ENCODE measurements around the gene MPEG1.

The MPEG1 gene

GRCh38 chr11:59198726-59199125, 14.0 kb downstream of the MPEG1 start:
- no peak overlapping the region for H3K27ac ChIP-seq (ENCODE audit: poor library complexity, severe bottlenecking)
- DNase-seq (ENCODE audit: low spot score) (no peak), ATAC-seq (ENCODE audit: low read depth) (no peak)
- peaks cover 66% of the 10 kb centered on the region for H3K36me3 ChIP-seq (ENCODE audit: low read depth)
- TF ChIP-seq, protein P1, sequence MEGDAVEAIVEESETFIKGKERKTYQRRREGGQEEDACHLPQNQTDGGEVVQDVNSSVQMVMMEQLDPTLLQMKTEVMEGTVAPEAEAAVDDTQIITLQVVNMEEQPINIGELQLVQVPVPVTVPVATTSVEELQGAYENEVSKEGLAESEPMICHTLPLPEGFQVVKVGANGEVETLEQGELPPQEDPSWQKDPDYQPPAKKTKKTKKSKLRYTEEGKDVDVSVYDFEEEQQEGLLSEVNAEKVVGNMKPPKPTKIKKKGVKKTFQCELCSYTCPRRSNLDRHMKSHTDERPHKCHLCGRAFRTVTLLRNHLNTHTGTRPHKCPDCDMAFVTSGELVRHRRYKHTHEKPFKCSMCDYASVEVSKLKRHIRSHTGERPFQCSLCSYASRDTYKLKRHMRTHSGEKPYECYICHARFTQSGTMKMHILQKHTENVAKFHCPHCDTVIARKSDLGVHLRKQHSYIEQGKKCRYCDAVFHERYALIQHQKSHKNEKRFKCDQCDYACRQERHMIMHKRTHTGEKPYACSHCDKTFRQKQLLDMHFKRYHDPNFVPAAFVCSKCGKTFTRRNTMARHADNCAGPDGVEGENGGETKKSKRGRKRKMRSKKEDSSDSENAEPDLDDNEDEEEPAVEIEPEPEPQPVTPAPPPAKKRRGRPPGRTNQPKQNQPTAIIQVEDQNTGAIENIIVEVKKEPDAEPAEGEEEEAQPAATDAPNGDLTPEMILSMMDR (IDR thresholded peaks at IDR 0.05; ENCODE audit: poor library complexity, severe bottlenecking), result no peak
- H3K4me1 ChIP-seq (ENCODE audit: insufficient read depth, poor library complexity, severe bottlenecking), result no peaks in the 10 kb centered on the region
- no peaks in the 10 kb centered on the region for H3K27me3 ChIP-seq (ENCODE audit: insufficient read depth, poor library complexity, severe bottlenecking)
- H3K9me3 ChIP-seq (ENCODE audit: severe bottlenecking), result no peaks in the 10 kb centered on the region
- H3K4me3 ChIP-seq (ENCODE audit: severe bottlenecking), result no peak overlapping the region

DNA sequence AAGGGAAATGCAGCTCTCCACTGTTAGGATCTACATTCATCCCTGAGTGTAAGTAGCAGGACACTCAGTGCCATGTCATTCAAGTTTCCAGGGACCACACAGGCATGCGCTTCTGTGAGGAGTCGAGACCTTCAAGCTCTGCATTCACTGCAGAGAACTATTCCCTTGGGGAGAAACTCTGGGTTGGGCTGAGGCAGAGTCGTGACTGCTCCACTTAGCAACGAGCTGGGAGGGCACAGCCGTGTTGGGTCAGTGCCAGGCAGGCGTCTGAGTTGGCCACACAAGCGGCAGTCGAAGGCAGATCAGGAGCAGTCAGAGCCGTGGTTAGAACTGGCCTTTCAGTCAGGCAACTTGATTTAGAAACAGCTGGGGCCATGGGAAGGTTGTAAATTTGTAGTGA, 14.7 kb downstream of the MPEG1 start:
- ATAC-seq (ENCODE audit: low read depth), result no peak
- Histone ChIP-seq H3K27me3 (ENCODE audit: insufficient read depth, poor library complexity, severe bottlenecking) (no peaks in the 10 kb centered on the region), H3K27ac (ENCODE audit: poor library complexity, severe bottlenecking) (no peak overlapping the region), H3K9me3 (ENCODE audit: severe bottlenecking) (no peaks in the 10 kb centered on the region), H3K36me3 (ENCODE audit: low read depth) (peaks cover 67% of the 10 kb centered on the region), H3K4me1 (ENCODE audit: insufficient read depth, poor library complexity, severe bottlenecking) (no peaks in the 10 kb centered on the region), H3K4me3 (ENCODE audit: severe bottlenecking) (no peak overlapping the region)
- TF ChIP-seq, protein P1 (IDR thresholded peaks at IDR 0.05; ENCODE audit: poor library complexity, severe bottlenecking), result no peak
- no peak for DNase-seq (ENCODE audit: low spot score)

GRCh38 chr11:59196777-59197176, 15.9 kb downstream of the MPEG1 start:
- Histone ChIP-seq H3K4me3 (ENCODE audit: severe bottlenecking) (no peak overlapping the region), H3K27me3 (ENCODE audit: insufficient read depth, poor library complexity, severe bottlenecking) (no peaks in the 10 kb centered on the region), H3K4me1 (ENCODE audit: insufficient read depth, poor library complexity, severe bottlenecking) (no peaks in the 10 kb centered on the region), H3K27ac (ENCODE audit: poor library complexity, severe bottlenecking) (no peak overlapping the region), H3K9me3 (ENCODE audit: severe bottlenecking) (no peaks in the 10 kb centered on the region), H3K36me3 (ENCODE audit: low read depth) (peaks cover 67% of the 10 kb centered on the region)
- TF ChIP-seq, protein P1 (IDR thresholded peaks at IDR 0.05; ENCODE audit: poor library complexity, severe bottlenecking), result no peak
- ATAC-seq (ENCODE audit: low read depth), result no peak
- DNase-seq (ENCODE audit: low spot score), result no peak

GRCh38 chr11:59195586-59195985, 17.1 kb downstream of the MPEG1 start:
- Histone ChIP-seq H3K9me3 (ENCODE audit: severe bottlenecking) (no peaks in the 10 kb centered on the region), H3K36me3 (ENCODE audit: low read depth) (peaks cover 75% of the 10 kb centered on the region), H3K4me3 (ENCODE audit: severe bottlenecking) (no peak overlapping the region), H3K4me1 (ENCODE audit: insufficient read depth, poor library complexity, severe bottlenecking) (no peaks in the 10 kb centered on the region), H3K27me3 (ENCODE audit: insufficient read depth, poor library complexity, severe bottlenecking) (no peaks in the 10 kb centered on the region), H3K27ac (ENCODE audit: poor library complexity, severe bottlenecking) (no peak overlapping the region)
- TF ChIP-seq, protein P1 (IDR thresholded peaks at IDR 0.05; ENCODE audit: poor library complexity, severe bottlenecking), result no peak
- DNase-seq (ENCODE audit: low spot score) (no peak), ATAC-seq (ENCODE audit: low read depth) (no peak)

- DNase-seq (ENCODE audit: low spot score), result no peak
- ATAC-seq (ENCODE audit: low read depth), result no peak
- no peak overlapping the region for H3K27ac ChIP-seq (ENCODE audit: poor library complexity, severe bottlenecking)
- no peaks in the 10 kb centered on the region for H3K27me3 ChIP-seq (ENCODE audit: insufficient read depth, poor library complexity, severe bottlenecking)
- H3K36me3 ChIP-seq (ENCODE audit: low read depth), result peaks cover 80% of the 10 kb centered on the region
- TF ChIP-seq, protein P1 (IDR thresholded peaks at IDR 0.05; ENCODE audit: poor library complexity, severe bottlenecking), result no peak
- no peaks in the 10 kb centered on the region for H3K4me1 ChIP-seq (ENCODE audit: insufficient read depth, poor library complexity, severe bottlenecking)
- H3K9me3 ChIP-seq (ENCODE audit: severe bottlenecking), result no peaks in the 10 kb centered on the region
- H3K4me3 ChIP-seq (ENCODE audit: severe bottlenecking), result no peak overlapping the region
Observed at GRCh38 chr11:59193587-59194130, 19.1 kb downstream of the MPEG1 start.
